ENCODE measurements around the gene MAP3K4.
A peak's percentile ranks its signal among the peaks of the same experiment; 100 is the strongest.

MAP3K4 gene

DNA sequence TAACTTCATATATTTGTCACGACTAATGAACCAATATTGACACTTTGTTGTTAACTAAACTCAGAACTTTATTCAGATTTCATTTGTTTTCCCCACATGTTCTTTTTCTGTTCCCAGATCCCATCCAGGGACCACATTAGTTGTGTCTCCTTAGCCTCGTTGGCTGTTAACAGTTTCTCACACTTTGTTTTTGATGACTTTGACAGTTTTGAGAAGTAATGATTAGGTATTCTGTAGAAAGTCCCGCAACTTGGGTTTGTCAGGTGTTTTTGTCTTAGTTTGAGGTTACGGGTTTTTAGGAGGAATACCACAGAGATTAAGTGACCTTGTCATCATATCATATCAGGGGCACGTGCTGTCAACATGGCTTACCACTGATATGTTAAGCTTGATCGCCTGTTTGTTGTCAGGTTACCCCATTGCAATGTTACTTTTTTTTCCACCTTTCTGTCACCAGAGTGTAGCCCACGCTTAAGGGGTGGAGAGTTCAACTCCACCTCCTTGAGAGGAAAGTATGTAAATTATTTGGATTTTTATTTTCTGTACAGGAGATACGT, 32.9 kb downstream of the MAP3K4 start:
- H3K36me3 ChIP-seq (ENCODE audit: control insufficient read depth, insufficient read depth, low read length): no peaks in the 10 kb centered on the region
- H3K9me3 ChIP-seq (ENCODE audit: control insufficient read depth, insufficient read depth, low read length): no peaks in the 10 kb centered on the region
- H3K4me3 ChIP-seq (ENCODE audit: low read depth, low read length): no peak overlapping the region
- no peaks in the 10 kb centered on the region for H3K4me1 ChIP-seq (ENCODE audit: control insufficient read depth, insufficient read depth, low read length)
- no peak overlapping the region for H3K9ac ChIP-seq (ENCODE audit: low read depth, low read length)
- no peak overlapping the region for H3K27ac ChIP-seq (ENCODE audit: low read depth, low read length)
- no peaks in the 10 kb centered on the region for H3K27me3 ChIP-seq (ENCODE audit: control insufficient read depth, insufficient read depth, low read length)

DNA sequence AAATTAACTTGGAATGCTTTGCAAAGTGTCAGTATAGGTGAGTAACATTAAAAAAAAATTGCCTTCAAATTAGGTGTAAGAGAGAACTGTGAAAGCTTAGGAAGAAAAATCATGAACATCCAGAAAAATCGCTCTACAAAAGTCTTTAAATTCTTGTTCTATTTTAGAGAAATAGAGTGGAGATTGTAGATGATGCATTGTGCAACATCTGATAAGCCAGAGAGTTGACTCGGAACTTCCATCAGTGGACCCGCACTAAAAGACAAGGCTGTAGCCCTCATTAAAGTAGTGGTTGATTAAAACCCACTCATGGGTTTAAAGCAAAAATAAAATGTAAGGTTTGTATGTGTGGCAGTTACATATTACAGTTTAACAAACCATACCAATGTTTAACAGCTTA, 35.8 kb downstream of the MAP3K4 start:
- 0 out of 2 replicates have a peak, but pooled peaks cover 3% of the 10 kb centered on the region for H3K4me1 ChIP-seq (ENCODE audit: control insufficient read depth, insufficient read depth, low read length)
- no peaks in the 10 kb centered on the region for H3K27me3 ChIP-seq (ENCODE audit: control insufficient read depth, insufficient read depth, low read length)
- no peak overlapping the region for H3K4me3 ChIP-seq (ENCODE audit: low read depth, low read length)
- H3K36me3 ChIP-seq (ENCODE audit: control insufficient read depth, insufficient read depth, low read length): no peaks in the 10 kb centered on the region
- no peak overlapping the region for H3K27ac ChIP-seq (ENCODE audit: low read depth, low read length)
- H3K9me3 ChIP-seq (ENCODE audit: control insufficient read depth, insufficient read depth, low read length): no peaks in the 10 kb centered on the region
- H3K9ac ChIP-seq (ENCODE audit: low read depth, low read length): no peak overlapping the region

DNA sequence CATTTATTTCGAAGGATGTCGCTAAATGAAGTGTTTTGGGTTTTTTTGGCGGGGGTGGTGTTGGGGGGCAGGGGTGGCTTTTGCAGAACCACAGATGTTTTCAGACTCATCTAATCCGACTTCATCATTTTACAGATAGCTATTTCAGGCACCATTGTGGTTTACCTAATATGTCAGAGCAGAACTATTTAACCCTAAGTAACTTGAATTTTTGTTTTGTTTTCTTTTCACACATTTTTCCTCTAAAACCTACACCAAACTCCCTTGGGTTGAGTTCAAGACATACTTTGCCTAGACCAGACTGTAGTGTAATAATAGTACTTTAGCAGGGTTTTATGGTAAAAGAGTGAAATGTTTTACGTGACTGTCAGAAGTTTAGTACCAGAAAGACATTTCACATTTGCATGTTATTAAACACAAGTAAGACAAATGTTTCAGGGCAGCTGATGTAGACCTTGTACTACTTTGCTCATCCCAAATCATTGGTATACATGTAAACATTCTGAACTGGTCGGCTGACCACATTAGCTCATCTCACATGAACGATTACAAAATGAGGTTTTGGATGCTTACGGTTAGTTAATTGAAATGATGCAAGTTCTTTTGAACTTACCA, 37.7 kb downstream of the MAP3K4 start:
- Histone ChIP-seq H3K4me3 (ENCODE audit: low read depth, low read length) (no peak overlapping the region), H3K9ac (ENCODE audit: low read depth, low read length) (no peak overlapping the region), H3K4me1 (ENCODE audit: control insufficient read depth, insufficient read depth, low read length) (peaks cover 5% of the 10 kb centered on the region; the same call in 1 of the 2 replicates)

DNA sequence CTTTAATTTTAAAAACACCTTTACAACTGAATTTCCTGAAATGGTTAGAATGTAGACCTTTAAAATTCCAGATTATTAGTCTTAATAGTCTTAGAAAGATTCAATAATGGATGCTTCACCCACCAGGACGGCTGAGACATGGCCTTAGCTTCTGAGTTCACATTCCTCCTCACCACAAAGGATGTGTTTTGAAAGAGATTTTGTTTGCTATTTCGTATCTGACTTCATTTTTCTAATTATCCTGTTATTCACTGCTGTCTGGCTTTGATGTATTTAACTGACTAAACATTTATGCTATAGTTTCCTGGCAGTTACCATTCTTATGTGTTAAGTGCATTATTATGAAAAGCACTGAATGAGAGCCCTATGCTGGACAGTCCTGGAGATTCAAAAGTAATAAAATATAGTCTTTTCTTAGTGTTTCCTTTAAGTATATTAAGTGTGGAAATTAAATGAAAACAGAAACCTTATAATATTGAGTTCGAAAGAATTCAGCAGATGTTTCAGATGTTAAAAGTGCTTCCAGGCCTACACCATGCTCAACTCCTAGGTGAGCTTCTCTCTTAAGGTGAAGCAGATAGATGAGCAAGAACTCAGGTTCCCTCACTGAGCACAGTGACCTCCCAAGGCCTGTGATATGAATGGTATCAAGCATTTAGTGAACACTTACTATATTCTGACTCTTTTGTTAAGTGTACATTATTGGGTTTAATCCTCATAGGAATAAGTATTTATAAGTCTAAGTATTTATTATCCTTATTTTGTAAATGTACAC, 40.3 kb downstream of the MAP3K4 start:
- Histone ChIP-seq H3K27me3 (ENCODE audit: control insufficient read depth, insufficient read depth, low read length) (no peaks in the 10 kb centered on the region), H3K9me3 (ENCODE audit: control insufficient read depth, insufficient read depth, low read length) (no peaks in the 10 kb centered on the region), H3K4me1 (ENCODE audit: control insufficient read depth, insufficient read depth, low read length) (peaks cover 21% of the 10 kb centered on the region), H3K9ac (ENCODE audit: low read depth, low read length) (no peak overlapping the region), H3K36me3 (ENCODE audit: control insufficient read depth, insufficient read depth, low read length) (peaks cover 3% of the 10 kb centered on the region; the same call in 1 of the 2 replicates), H3K4me3 (ENCODE audit: low read depth, low read length) (no peak overlapping the region), H3K27ac (ENCODE audit: low read depth, low read length) (no peak overlapping the region)

More for the DNA sequence above, 37.7 kb downstream of the MAP3K4 start:
- no peaks in the 10 kb centered on the region for H3K27me3 ChIP-seq (ENCODE audit: control insufficient read depth, insufficient read depth, low read length)
- no peaks in the 10 kb centered on the region for H3K36me3 ChIP-seq (ENCODE audit: control insufficient read depth, insufficient read depth, low read length)
- H3K9me3 ChIP-seq (ENCODE audit: control insufficient read depth, insufficient read depth, low read length): no peaks in the 10 kb centered on the region
- no peak overlapping the region for H3K27ac ChIP-seq (ENCODE audit: low read depth, low read length)

DNA sequence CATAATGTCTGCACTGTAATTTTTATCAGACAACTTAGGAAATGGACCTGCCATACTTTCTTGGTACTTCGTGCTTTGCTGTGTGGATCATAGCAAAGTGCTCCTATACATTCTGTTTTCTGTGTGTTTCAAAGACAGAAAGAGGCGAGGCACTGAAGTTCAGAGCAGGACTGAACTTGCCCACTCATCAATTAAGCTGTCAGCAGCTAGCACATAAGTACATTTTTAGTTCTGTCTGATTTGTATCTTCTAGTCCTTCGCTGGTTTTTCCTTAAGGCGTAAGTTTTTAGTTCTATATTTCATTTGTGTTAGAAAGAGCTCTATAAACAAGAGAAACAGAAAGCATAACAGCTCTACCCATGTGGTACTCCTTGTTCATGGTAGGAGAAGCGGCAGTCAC, 42.1 kb downstream of the MAP3K4 start:
- Histone ChIP-seq H3K27ac (ENCODE audit: low read depth, low read length) (no peak overlapping the region), H3K27me3 (ENCODE audit: control insufficient read depth, insufficient read depth, low read length) (no peaks in the 10 kb centered on the region), H3K4me1 (ENCODE audit: control insufficient read depth, insufficient read depth, low read length) (peaks cover 22% of the 10 kb centered on the region), H3K36me3 (ENCODE audit: control insufficient read depth, insufficient read depth, low read length) (peaks cover 16% of the 10 kb centered on the region), H3K9me3 (ENCODE audit: control insufficient read depth, insufficient read depth, low read length) (no peaks in the 10 kb centered on the region), H3K9ac (ENCODE audit: low read depth, low read length) (no peak overlapping the region), H3K4me3 (ENCODE audit: low read depth, low read length) (no peak overlapping the region)

DNA sequence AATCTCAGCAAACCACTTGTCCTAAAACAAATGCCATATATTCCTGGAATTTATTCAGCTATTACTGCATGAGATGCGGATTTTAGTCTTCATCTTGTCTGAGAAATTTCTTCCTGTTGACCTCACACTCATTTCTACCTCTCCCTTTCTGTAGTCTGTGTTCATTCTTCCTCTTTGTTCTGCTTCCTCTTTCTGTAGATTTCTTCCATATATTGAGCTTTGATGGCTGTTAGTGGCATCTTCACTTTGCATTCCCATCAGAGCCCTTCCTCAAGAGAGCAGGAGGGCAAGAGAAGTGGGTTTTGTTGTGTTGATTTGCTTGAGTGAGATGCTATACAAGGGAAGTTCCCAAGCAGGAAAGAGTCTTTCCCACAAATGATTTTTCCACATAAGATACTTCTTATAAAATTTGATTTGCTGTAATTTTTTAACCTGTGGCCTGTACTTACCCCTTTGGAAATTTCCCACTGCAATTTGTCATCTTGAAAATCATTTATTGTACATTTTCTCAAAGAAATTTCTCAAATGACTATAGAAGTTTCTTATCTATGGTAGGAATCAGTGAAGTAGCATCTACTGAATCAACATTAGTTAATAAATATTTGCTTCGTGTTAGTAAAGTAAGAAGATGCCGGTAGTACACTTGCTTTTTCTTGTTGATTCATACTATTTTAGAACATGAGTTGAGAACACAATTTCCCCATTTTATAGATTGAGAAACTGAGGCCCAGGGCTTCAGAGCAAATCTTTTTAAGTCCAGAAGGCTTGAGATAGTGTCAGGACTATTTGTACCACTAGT, 43.8 kb downstream of the MAP3K4 start:
- Histone ChIP-seq H3K9me3 (ENCODE audit: control insufficient read depth, insufficient read depth, low read length) (no peaks in the 10 kb centered on the region), H3K36me3 (ENCODE audit: control insufficient read depth, insufficient read depth, low read length) (peaks cover 26% of the 10 kb centered on the region), H3K4me1 (ENCODE audit: control insufficient read depth, insufficient read depth, low read length) (peaks cover 25% of the 10 kb centered on the region), H3K27me3 (ENCODE audit: control insufficient read depth, insufficient read depth, low read length) (no peaks in the 10 kb centered on the region), H3K9ac (ENCODE audit: low read depth, low read length) (no peak overlapping the region), H3K4me3 (ENCODE audit: low read depth, low read length) (no peak overlapping the region), H3K27ac (ENCODE audit: low read depth, low read length) (peak overlapping the region; percentile 42)

DNA sequence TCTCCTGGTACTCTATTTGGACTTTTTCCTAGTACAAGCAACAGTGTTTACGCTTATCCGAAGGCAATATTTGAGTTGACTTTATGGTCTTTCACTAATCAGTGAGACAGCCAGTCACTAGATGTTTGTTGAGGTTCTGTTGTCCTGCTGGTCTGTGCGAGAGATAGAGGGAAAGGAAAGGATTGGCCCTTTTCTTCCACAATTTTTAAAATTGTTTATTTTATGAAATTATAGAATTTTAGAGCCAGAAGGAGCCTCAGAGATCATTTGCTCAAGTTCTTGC, 44.4 kb downstream of the MAP3K4 start:
- Histone ChIP-seq H3K4me3 (ENCODE audit: low read depth, low read length) (no peak overlapping the region), H3K9ac (ENCODE audit: low read depth, low read length) (no peak overlapping the region), H3K27ac (ENCODE audit: low read depth, low read length) (no peak overlapping the region), H3K27me3 (ENCODE audit: control insufficient read depth, insufficient read depth, low read length) (no peaks in the 10 kb centered on the region), H3K9me3 (ENCODE audit: control insufficient read depth, insufficient read depth, low read length) (no peaks in the 10 kb centered on the region), H3K36me3 (ENCODE audit: control insufficient read depth, insufficient read depth, low read length) (peaks cover 29% of the 10 kb centered on the region), H3K4me1 (ENCODE audit: control insufficient read depth, insufficient read depth, low read length) (peaks cover 25% of the 10 kb centered on the region)

DNA sequence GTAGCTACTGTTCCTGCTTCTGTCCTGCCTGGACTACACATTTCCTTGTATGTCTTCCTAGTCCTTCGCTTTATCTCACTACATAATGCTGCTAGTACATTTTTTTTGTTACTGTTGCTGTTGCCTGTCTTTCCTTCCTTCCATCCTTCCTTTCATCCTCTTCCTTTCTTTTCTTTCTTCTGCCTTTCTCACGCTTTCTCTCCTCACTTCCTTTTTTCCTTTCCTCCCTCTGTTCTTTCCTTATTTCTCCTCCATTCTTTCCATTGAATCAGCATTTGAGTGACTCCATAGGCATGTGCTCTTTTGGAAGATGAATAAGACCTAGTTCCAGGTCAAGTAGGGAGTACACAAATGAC, 46.3 kb downstream of the MAP3K4 start:
- Histone ChIP-seq H3K27me3 (ENCODE audit: control insufficient read depth, insufficient read depth, low read length) (no peaks in the 10 kb centered on the region), H3K27ac (ENCODE audit: low read depth, low read length) (no peak overlapping the region), H3K4me1 (ENCODE audit: control insufficient read depth, insufficient read depth, low read length) (peaks cover 22% of the 10 kb centered on the region), H3K9ac (ENCODE audit: low read depth, low read length) (no peak overlapping the region), H3K4me3 (ENCODE audit: low read depth, low read length) (no peak overlapping the region), H3K36me3 (ENCODE audit: control insufficient read depth, insufficient read depth, low read length) (peaks cover 41% of the 10 kb centered on the region), H3K9me3 (ENCODE audit: control insufficient read depth, insufficient read depth, low read length) (no peaks in the 10 kb centered on the region)

DNA sequence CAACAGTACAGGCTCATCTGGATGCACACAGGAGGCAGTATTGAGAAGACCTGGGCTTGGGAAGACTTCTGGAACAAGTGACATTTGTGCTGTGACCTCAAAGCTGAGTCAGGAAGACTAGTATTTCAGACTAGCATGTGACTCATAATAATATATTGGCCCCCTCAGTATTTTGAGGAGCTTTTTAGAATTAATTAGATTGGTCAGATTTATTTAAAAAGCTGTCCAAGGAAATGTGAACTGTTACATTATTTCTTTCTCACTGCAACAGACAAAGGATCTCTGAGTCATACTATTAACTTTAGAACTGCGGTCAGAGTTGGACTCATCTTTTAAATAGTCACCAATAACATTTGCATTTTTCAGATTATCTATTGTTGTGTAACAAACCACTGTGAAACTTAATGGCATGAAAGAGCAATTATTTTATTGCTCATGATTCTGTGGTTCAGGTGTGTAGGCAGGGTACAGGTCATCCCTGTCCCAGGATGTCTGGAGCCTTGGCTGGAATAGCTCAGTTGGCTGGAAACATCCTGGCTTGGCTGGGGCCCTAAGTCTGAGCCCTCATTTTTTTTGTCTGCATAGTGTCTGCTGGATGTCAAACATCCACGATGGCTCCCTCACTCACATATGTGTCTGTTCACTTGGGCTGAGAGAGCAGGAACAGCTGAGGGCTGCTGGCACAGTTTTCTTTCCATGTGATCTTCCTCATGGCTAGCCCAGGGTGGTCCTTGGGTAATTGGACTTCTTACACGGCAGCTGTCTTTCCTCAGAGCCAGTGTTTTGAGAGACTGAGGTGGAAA, 46.9 kb downstream of the MAP3K4 start:
- Histone ChIP-seq H3K27me3 (ENCODE audit: control insufficient read depth, insufficient read depth, low read length) (no peaks in the 10 kb centered on the region), H3K9ac (ENCODE audit: low read depth, low read length) (no peak overlapping the region), H3K9me3 (ENCODE audit: control insufficient read depth, insufficient read depth, low read length) (no peaks in the 10 kb centered on the region), H3K27ac (ENCODE audit: low read depth, low read length) (no peak overlapping the region), H3K4me3 (ENCODE audit: low read depth, low read length) (no peak overlapping the region), H3K36me3 (ENCODE audit: control insufficient read depth, insufficient read depth, low read length) (peaks cover 47% of the 10 kb centered on the region), H3K4me1 (ENCODE audit: control insufficient read depth, insufficient read depth, low read length) (peaks cover 22% of the 10 kb centered on the region)

DNA sequence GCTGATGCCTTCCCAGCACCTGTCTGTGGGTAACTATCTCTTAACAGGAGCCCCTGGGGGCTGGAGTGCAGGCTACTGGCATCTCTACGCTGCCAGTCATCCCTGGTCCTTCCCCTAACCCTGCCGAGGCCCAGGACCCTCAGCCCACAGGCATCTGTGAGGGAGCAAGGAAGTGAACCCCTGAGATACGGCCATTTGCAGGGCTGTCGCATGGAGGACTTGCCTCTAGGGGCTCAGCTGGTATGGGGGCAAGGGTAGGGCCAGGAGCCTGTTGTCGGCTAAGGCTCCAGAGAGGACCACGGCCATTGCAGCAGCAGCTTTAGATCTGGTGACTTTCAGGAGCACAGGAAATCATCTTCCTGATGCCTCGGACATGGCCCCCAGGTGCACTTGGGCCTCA, 49.7 kb downstream of the MAP3K4 start:
- peaks cover 51% of the 10 kb centered on the region for H3K36me3 ChIP-seq (ENCODE audit: control insufficient read depth, insufficient read depth, low read length)
- no peak overlapping the region for H3K9ac ChIP-seq (ENCODE audit: low read depth, low read length)
- no peaks in the 10 kb centered on the region for H3K9me3 ChIP-seq (ENCODE audit: control insufficient read depth, insufficient read depth, low read length)
- H3K27me3 ChIP-seq (ENCODE audit: control insufficient read depth, insufficient read depth, low read length): no peaks in the 10 kb centered on the region
- peaks cover 4% of the 10 kb centered on the region for H3K4me1 ChIP-seq (ENCODE audit: control insufficient read depth, insufficient read depth, low read length)
- no peak overlapping the region for H3K27ac ChIP-seq (ENCODE audit: low read depth, low read length)
- no peak overlapping the region for H3K4me3 ChIP-seq (ENCODE audit: low read depth, low read length)
